PC-9 (cell line): Measurements from ENCODE around the gene TTLL6. TPM values are rescaled to one million over a fixed set of nuclear protein-coding genes. Genes with fewer than 3 reads are reported as not detected.
"Not testable (repeated sequence)": the region's sequence is repeated elsewhere in the genome, so short reads cannot be mapped to it uniquely, and the experiment has no call there.

Source experiments
- BruUV-seq: library from RNA; stranded (reverse); fragments of 400-500 nt; replicated peaks from 2 replicates; lab custom pipeline; 2021; lab: Mats Ljungman, UMichigan
- CTCF ChIA-PET: fragments of 300-600 bp; sonication (Branson Sonifier 250); formaldehyde crosslinking; loops from one replicate; lab custom pipeline; 2022; ENCODE audit warnings: antibody characterized with exemption; lab: Charles Lee
- POLR2A ChIA-PET: fragments of 300-600 bp; sonication (Branson Sonifier 250); formaldehyde crosslinking; loops from one replicate; lab custom pipeline; 2022; ENCODE audit warnings: antibody characterized with exemption; ENCODE audit not compliant: unreplicated experiment; lab: Charles Lee
- DNase-seq, 2 experiments: peaks; one replicate each; pipeline versions ENCODE4 v3.0.0 to v3.0.0-alpha.2; 2015 to 2022; ENCODE audit warnings: mixed read lengths in 1 of 2
- H2AFZ ChIP-seq: fragments of 200-600 bp; sonication (generic); 2 replicates; pipeline ENCODE4 v1.8.1; 2017; ENCODE audit warnings: antibody characterized with exemption
- H3F3A ChIP-seq: fragments of 200-600 bp; sonication (generic); 2 replicates; pipeline ENCODE4 v1.8.1; 2017; ENCODE audit warnings: antibody characterized with exemption, mild to moderate bottlenecking, low read depth; ENCODE audit not compliant: insufficient read depth
- H3K27ac ChIP-seq: fragments of 200-600 bp; sonication (generic); 2 replicates; pipeline ENCODE4 v1.6.1; 2016; ENCODE audit warnings: mixed run types
- H3K27me3 ChIP-seq: fragments of 200-600 bp; sonication (generic); 2 replicates; pipeline ENCODE4 v1.6.1; 2016; ENCODE audit warnings: low read depth, mixed run types; ENCODE audit not compliant: insufficient read depth
- H3K36me3 ChIP-seq: fragments of 200-600 bp; sonication (generic); 2 replicates; pipeline ENCODE4 v1.6.1; 2016; ENCODE audit warnings: low read depth, mixed run types
- H3K4me1 ChIP-seq: fragments of 200-600 bp; sonication (generic); replicated peaks from 2 replicates; pipeline ENCODE4 v1.6.1; 2016; ENCODE audit warnings: mixed run types; ENCODE audit not compliant: insufficient read depth
- H3K4me2 ChIP-seq: fragments of 200-600 bp; sonication (generic); 2 replicates; pipeline ENCODE4 v1.6.1; 2017; ENCODE audit warnings: mixed run types
- H3K4me3 ChIP-seq: fragments of 200-600 bp; sonication (generic); 2 replicates; pipeline ENCODE4 v1.6.1; 2016; ENCODE audit warnings: mixed run types
- H3K79me2 ChIP-seq: fragments of 200-600 bp; sonication (generic); 2 replicates; pipeline ENCODE4 v1.6.1; 2017; ENCODE audit warnings: low read depth, mixed run types
- H3K9me2 ChIP-seq: fragments of 200-600 bp; sonication (generic); 2 replicates; pipeline ENCODE4 v1.8.1; 2017; ENCODE audit warnings: mild to moderate bottlenecking; ENCODE audit not compliant: insufficient read depth
- H3K9me3 ChIP-seq: fragments of 200-600 bp; sonication (generic); 2 replicates; pipeline ENCODE4 v1.8.1; 2016; ENCODE audit warnings: low read depth; ENCODE audit not compliant: insufficient read depth
- H4K20me1 ChIP-seq: fragments of 200-600 bp; sonication (generic); 2 replicates; pipeline ENCODE4 v1.8.1; 2017; ENCODE audit not compliant: insufficient read depth
- EZH2 ChIP-seq: fragments of 200-600 bp; sonication (generic); IDR thresholded peaks from 2 replicates; pipeline ENCODE4 v1.8.0; 2017; ENCODE audit warnings: antibody characterized with exemption, low read depth
- intact Hi-C: fragments of 100-400 bp; cut with micrococcal nuclease; formaldehyde crosslinking; loops from one replicate; pipeline ENCODE4 v1.10.0; 2022; ENCODE audit not compliant: unreplicated experiment
- total RNA-seq: library from RNA; stranded (reverse); gene quantifications from 2 replicates; pipeline ENCODE4 v1.2.3, GENCODE V29; 2021
- TF ChIP-seq, protein P1 (sequence below): fragments of 200-600 bp; sonication (generic); conservative IDR thresholded peaks from 2 replicates; pipeline ENCODE4 v1.6.1; 2017; ENCODE audit warnings: mixed run types, antibody characterized with exemption, mild to moderate bottlenecking, moderate library complexity

Gene TTLL6
- total RNA-seq, 1 experiment from 2014 or later: not detected

DNA sequence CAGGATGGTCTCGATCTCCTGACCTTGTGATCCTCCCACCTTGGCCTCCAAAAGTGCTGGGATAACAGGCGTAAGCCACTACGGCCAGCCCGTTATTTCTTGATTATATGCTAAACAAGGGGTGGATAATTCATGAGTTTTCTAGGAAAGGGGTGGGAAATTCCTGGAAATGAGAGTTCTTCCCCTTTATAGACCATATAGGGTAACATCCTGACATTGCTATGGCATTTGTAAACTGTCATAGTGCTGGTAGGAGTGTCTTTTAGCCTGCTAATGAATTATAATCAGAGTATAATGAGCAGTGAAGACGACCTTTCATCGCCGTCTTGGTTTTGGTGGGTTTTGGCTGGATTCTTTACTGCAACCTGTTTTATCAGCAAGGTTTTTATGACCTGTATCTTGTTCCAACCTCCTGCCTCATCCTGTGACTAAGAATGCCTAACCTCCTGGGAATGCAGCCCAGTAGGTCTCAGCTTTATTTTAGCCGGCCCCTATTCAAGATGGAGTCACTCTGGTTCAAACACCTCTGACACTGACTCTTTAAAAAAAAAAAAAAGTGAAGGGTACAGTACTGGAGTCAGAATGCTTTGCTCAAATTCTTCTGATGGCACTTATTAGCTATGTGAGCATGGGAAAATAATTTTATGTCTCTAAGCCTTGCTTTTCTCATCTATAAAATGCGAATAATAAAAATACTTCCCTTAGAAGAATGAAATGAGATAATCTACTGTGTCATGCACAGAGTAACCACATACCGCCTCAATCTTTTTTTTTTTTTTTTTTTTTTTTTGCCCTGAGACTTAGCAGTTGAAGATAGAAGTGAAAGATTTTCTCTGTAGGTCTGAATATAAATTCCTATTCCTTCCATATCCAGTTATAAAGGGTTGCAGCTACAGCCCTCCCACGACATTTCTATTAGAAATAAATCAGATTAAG, 8.7 kb upstream of the TTLL6 start:
- CTCF ChIA-PET: interaction anchor here (0.6 to 0.7 kb wide), 2 partner anchors 11 to 57 kb away, joined by 3 to 5 read pairs; no protein-coding TSS in a partner anchor
- BruUV-seq: no TSS peak

GRCh38 chr17:48820936-48821335, 3.9 kb upstream of the TTLL6 start:
- H3K79me2 ChIP-seq, BruUV-seq, H3K27me3 ChIP-seq, POLR2A ChIA-PET, CTCF ChIA-PET, H3K9me3 ChIP-seq, H3K4me2 ChIP-seq, H2AFZ ChIP-seq, H3K9me2 ChIP-seq, H4K20me1 ChIP-seq, H3K27ac ChIP-seq, H3K36me3 ChIP-seq, H3K4me3 ChIP-seq, H3F3A ChIP-seq, DNase-seq, intact Hi-C loops: not testable (repeated sequence)
- H3K4me1 ChIP-seq: peaks cover 11% of the 10 kb centered on the region

More for the DNA sequence above, 8.7 kb upstream of the TTLL6 start:
- H3F3A ChIP-seq: peaks cover 14% of the 10 kb centered on the region
- no peaks in the 10 kb centered on the region for H3K9me3 ChIP-seq
- no peak for TF ChIP-seq EZH2
- TF ChIP-seq, protein P1, sequence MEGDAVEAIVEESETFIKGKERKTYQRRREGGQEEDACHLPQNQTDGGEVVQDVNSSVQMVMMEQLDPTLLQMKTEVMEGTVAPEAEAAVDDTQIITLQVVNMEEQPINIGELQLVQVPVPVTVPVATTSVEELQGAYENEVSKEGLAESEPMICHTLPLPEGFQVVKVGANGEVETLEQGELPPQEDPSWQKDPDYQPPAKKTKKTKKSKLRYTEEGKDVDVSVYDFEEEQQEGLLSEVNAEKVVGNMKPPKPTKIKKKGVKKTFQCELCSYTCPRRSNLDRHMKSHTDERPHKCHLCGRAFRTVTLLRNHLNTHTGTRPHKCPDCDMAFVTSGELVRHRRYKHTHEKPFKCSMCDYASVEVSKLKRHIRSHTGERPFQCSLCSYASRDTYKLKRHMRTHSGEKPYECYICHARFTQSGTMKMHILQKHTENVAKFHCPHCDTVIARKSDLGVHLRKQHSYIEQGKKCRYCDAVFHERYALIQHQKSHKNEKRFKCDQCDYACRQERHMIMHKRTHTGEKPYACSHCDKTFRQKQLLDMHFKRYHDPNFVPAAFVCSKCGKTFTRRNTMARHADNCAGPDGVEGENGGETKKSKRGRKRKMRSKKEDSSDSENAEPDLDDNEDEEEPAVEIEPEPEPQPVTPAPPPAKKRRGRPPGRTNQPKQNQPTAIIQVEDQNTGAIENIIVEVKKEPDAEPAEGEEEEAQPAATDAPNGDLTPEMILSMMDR: no peak
- H3K27me3 ChIP-seq: no peaks in the 10 kb centered on the region
- no peaks in the 10 kb centered on the region for H3K36me3 ChIP-seq
- H3K4me3 ChIP-seq: no peak overlapping the region
- H3K27ac ChIP-seq: peak overlapping the region; percentile 32
- peak overlapping the region; percentile 7; the same call in 1 of the 2 replicates for H2AFZ ChIP-seq
- H3K79me2 ChIP-seq: no peaks in the 10 kb centered on the region
- peak overlapping the region; percentile 24 for H3K4me2 ChIP-seq
- H3K4me1 ChIP-seq: peaks cover 11% of the 10 kb centered on the region
- peak; percentile 27 to 78 for DNase-seq
- POLR2A ChIA-PET: interaction anchor here (0.7 kb wide), 2 partner anchors 66 to 67 kb away, joined by 3 to 23 read pairs; partner anchors contain the start of gene ATP5MC1
- intact Hi-C loops: no loop called here
- no peaks in the 10 kb centered on the region for H3K9me2 ChIP-seq
- H4K20me1 ChIP-seq: no peaks in the 10 kb centered on the region

GRCh38 chr17:48819466-48819865, 2.4 kb upstream of the TTLL6 start:
- Histone ChIP-seq H2AFZ (no peak overlapping the region), H3K36me3 (no peaks in the 10 kb centered on the region), H4K20me1 (no peaks in the 10 kb centered on the region), H3K9me2 (no peaks in the 10 kb centered on the region), H3F3A (peaks cover 9% of the 10 kb centered on the region; the same call in 1 of the 2 replicates), H3K9me3 (no peaks in the 10 kb centered on the region), H3K27me3 (peaks cover 8% of the 10 kb centered on the region; the same call in 1 of the 2 replicates), H3K4me2 (no peak overlapping the region), H3K27ac (no peak overlapping the region), H3K4me3 (no peak overlapping the region), H3K79me2 (no peaks in the 10 kb centered on the region), H3K4me1 (0 out of 2 replicates have a peak, but pooled peaks cover 3% of the 10 kb centered on the region)
- ChIA-PET POLR2A (no interaction called here), CTCF (no interaction called here)
- no TSS peak for BruUV-seq
- intact Hi-C loops: no loop called here
- DNase-seq: no peak
- no peak for TF ChIP-seq EZH2
- TF ChIP-seq, protein P1: no peak
